ENCODE results near the gene MRE11. TPM values are rescaled to one million over a fixed set of nuclear protein-coding genes. Genes with fewer than 3 reads are reported as not detected.

The MRE11 gene
- total and polyA plus RNA-seq, 10 of the 15 experiments (the other 5 are each of a cell fraction or from before 2014, with no cell fraction given) = 16.2 to 39.2 (median 26.9) TPM

DNA sequence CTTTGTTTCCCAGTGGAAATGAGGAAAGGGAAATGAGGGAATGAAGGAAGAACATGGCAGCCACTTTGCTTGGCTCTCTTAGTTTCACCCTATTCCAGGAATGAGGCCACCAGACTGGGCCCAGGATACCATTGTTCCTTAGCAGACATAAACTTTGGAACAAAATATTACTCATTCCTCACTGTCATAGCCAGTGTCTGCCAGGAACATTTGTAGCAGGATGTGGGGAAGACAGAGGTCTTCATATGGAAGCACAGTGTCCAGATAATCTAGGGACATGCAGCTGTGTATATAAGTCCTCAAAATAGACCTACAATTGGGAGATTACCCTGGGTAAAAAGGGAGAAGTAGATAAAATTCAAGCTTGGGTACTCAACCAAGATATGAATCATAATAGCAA is 34.9 kb upstream of the MRE11 start:
- Histone ChIP-seq H2AFZ (ENCODE audit: control insufficient read depth, low read depth, low read length) (no peak overlapping the region), H3K4me2 (ENCODE audit: control insufficient read depth, insufficient read depth) (no peak overlapping the region), H3K4me1 (ENCODE audit: control insufficient read depth, insufficient read depth, low read length) (no peaks in the 10 kb centered on the region; the same call in 1 of the 2 replicates), H3K9me3 (replicated peaks; ENCODE audit: control insufficient read depth, insufficient read depth, low read length) (no peaks in the 10 kb centered on the region), H3K27me3 (replicated peaks in 1 of 2; ENCODE audit: control insufficient read depth in 2 of 2, insufficient read depth in 2 of 2, low read length in 1 of 2) (no peaks in the 10 kb centered on the region), H3K27ac (ENCODE audit: control insufficient read depth, insufficient read depth) (no peak overlapping the region), H4K20me1 (ENCODE audit: control insufficient read depth, insufficient read depth) (no peaks in the 10 kb centered on the region), H3K36me3 (ENCODE audit: control insufficient read depth in 2 of 2, insufficient read depth in 2 of 2, low read length in 1 of 2) (no peaks in the 10 kb centered on the region), H3K9ac (ENCODE audit: control insufficient read depth, insufficient read depth, low read length) (no peak overlapping the region), H3K79me2 (ENCODE audit: control insufficient read depth, insufficient read depth, low read length) (no peaks in the 10 kb centered on the region), H3K4me3 (no peak overlapping the region)
- intact Hi-C loops (cut with micrococcal nuclease; ENCODE audit: unreplicated experiment) = no loop called here
- ChIA-PET RAD21 (ENCODE audit: unreplicated experiment) (interaction anchor here (1.2 kb wide), 1 partner anchor 9 kb away, joined by 3 read pairs; no protein-coding TSS in a partner anchor), CTCF (interaction anchor here (0.9 kb wide), 1 partner anchor 74 kb away, joined by 4 read pairs; no protein-coding TSS in a partner anchor), POLR2A (interaction anchor here (0.6 kb wide), 1 partner anchor 54 kb away, joined by 4 read pairs; no protein-coding TSS in a partner anchor), SMC1A (ENCODE audit: uncharacterized antibody, unreplicated experiment) (interaction anchor here (1.7 kb wide), 1 partner anchor 68 kb away, joined by 5 read pairs; no protein-coding TSS in a partner anchor)
- in situ Hi-C loops (cut with MboI) = no loop called here
- ATAC-seq (no peak), FAIRE-seq (no peak), DNase-seq (ENCODE audit: low read depth, low spot score) (no peak)
- BruUV-seq (replicated peaks) = no TSS peak
- TF ChIP-seq IKZF2 (IDR thresholded peaks at IDR 0.05) (no peak), GABPA (IDR thresholded peaks at IDR 0.05; ENCODE audit: low read depth) (no peak), CREM (IDR thresholded peaks at IDR 0.05; ENCODE audit: low read depth) (no peak), MTA2 (IDR thresholded peaks at IDR 0.05; ENCODE audit: low read depth) (no peak), KDM1A (IDR thresholded peaks at IDR 0.05; ENCODE audit: borderline replicate concordance) (no peak), RBBP5 (conservative IDR thresholded peaks at IDR 0.05) (no peak), NR2F1 (conservative IDR thresholded peaks at IDR 0.05) (no peak), YBX1 (IDR thresholded peaks at IDR 0.05) (no peak), NFYA (IDR thresholded peaks at IDR 0.05; ENCODE audit: borderline replicate concordance, low read depth, low read length) (no peak)
- TF ChIP-seq, protein P1, sequence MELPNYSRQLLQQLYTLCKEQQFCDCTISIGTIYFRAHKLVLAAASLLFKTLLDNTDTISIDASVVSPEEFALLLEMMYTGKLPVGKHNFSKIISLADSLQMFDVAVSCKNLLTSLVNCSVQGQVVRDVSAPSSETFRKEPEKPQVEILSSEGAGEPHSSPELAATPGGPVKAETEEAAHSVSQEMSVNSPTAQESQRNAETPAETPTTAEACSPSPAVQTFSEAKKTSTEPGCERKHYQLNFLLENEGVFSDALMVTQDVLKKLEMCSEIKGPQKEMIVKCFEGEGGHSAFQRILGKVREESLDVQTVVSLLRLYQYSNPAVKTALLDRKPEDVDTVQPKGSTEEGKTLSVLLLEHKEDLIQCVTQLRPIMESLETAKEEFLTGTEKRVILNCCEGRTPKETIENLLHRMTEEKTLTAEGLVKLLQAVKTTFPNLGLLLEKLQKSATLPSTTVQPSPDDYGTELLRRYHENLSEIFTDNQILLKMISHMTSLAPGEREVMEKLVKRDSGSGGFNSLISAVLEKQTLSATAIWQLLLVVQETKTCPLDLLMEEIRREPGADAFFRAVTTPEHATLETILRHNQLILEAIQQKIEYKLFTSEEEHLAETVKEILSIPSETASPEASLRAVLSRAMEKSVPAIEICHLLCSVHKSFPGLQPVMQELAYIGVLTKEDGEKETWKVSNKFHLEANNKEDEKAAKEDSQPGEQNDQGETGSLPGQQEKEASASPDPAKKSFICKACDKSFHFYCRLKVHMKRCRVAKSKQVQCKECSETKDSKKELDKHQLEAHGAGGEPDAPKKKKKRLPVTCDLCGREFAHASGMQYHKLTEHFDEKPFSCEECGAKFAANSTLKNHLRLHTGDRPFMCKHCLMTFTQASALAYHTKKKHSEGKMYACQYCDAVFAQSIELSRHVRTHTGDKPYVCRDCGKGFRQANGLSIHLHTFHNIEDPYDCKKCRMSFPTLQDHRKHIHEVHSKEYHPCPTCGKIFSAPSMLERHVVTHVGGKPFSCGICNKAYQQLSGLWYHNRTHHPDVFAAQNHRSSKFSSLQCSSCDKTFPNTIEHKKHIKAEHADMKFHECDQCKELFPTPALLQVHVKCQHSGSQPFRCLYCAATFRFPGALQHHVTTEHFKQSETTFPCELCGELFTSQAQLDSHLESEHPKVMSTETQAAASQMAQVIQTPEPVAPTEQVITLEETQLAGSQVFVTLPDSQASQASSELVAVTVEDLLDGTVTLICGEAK (IDR thresholded peaks at IDR 0.05; ENCODE audit: borderline replicate concordance) = no peak
- TF ChIP-seq, protein P2, sequence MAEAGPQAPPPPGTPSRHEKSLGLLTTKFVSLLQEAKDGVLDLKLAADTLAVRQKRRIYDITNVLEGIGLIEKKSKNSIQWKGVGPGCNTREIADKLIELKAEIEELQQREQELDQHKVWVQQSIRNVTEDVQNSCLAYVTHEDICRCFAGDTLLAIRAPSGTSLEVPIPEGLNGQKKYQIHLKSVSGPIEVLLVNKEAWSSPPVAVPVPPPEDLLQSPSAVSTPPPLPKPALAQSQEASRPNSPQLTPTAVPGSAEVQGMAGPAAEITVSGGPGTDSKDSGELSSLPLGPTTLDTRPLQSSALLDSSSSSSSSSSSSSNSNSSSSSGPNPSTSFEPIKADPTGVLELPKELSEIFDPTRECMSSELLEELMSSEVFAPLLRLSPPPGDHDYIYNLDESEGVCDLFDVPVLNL (IDR thresholded peaks at IDR 0.05; ENCODE audit: low read depth, low read length) = no peak
- TF ChIP-seq, protein P3, sequence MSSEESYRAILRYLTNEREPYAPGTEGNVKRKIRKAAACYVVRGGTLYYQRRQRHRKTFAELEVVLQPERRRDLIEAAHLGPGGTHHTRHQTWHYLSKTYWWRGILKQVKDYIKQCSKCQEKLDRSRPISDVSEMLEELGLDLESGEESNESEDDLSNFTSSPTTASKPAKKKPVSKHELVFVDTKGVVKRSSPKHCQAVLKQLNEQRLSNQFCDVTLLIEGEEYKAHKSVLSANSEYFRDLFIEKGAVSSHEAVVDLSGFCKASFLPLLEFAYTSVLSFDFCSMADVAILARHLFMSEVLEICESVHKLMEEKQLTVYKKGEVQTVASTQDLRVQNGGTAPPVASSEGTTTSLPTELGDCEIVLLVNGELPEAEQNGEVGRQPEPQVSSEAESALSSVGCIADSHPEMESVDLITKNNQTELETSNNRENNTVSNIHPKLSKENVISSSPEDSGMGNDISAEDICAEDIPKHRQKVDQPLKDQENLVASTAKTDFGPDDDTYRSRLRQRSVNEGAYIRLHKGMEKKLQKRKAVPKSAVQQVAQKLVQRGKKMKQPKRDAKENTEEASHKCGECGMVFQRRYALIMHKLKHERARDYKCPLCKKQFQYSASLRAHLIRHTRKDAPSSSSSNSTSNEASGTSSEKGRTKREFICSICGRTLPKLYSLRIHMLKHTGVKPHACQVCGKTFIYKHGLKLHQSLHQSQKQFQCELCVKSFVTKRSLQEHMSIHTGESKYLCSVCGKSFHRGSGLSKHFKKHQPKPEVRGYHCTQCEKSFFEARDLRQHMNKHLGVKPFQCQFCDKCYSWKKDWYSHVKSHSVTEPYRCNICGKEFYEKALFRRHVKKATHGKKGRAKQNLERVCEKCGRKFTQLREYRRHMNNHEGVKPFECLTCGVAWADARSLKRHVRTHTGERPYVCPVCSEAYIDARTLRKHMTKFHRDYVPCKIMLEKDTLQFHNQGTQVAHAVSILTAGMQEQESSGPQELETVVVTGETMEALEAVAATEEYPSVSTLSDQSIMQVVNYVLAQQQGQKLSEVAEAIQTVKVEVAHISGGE (CRISPR knock-in tag; IDR thresholded peaks at IDR 0.05) = no peak
- TF ChIP-seq, protein P4, sequence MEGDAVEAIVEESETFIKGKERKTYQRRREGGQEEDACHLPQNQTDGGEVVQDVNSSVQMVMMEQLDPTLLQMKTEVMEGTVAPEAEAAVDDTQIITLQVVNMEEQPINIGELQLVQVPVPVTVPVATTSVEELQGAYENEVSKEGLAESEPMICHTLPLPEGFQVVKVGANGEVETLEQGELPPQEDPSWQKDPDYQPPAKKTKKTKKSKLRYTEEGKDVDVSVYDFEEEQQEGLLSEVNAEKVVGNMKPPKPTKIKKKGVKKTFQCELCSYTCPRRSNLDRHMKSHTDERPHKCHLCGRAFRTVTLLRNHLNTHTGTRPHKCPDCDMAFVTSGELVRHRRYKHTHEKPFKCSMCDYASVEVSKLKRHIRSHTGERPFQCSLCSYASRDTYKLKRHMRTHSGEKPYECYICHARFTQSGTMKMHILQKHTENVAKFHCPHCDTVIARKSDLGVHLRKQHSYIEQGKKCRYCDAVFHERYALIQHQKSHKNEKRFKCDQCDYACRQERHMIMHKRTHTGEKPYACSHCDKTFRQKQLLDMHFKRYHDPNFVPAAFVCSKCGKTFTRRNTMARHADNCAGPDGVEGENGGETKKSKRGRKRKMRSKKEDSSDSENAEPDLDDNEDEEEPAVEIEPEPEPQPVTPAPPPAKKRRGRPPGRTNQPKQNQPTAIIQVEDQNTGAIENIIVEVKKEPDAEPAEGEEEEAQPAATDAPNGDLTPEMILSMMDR (IDR thresholded peaks at IDR 0.05 in 2 of 3, conservative IDR thresholded peaks at IDR 0.05 in 1 of 3; ENCODE audit: control insufficient read depth in 2 of 3, extremely low read depth in 1 of 3, insufficient read depth in 1 of 3, low read depth in 3 of 3, low read length in 3 of 3) = no peak
